ENCODE results near the gene NLRC3.

GRCh38 chr16:3513892-3514583, 63.2 kb downstream of the NLRC3 start:
- TF ChIP-seq CTCF (IDR thresholded peaks at IDR 0.05) (no peak), POLR2A (IDR thresholded peaks at IDR 0.05) (no peak)

Data from right lobe of liver (tissue), 4 donors.